ENCODE results near the gene SMIM12.

The SMIM12 gene

GRCh38 chr1:34808051-34808810 is 51.3 kb downstream of the SMIM12 start:
- no peak for DNase-seq (ENCODE audit: low read depth in 2 of 3, low spot score in 1 of 3)

- DNase-seq (ENCODE audit: low read depth in 2 of 3, low spot score in 1 of 3) = no peak
These were observed 53.2 kb downstream of the SMIM12 start for GRCh38 chr1:34806396-34806795.

DNA sequence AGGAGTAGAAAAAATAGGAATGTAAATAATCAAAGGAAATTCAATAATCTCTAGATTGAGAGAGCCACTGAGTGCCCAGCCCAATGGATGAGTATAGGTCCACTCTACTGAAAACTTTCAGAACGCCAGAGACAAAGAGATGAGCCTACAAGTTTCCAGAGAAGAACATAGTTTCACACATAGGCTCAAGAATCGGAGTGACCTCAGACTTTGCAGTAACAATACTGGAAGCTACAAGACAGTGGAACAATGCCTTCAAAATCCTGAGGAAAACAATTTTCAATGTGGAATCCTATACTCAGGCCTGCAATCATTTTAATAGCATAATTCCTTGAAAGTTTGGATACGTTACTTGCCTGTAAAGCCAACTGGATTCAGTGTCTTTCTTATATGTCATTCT is 55.8 kb downstream of the SMIM12 start:
- no peak for DNase-seq (ENCODE audit: low read depth in 2 of 3, low spot score in 1 of 3)

All from stimulated activated CD4-positive, alpha-beta T cell treated with anti-CD3 and anti-CD28 coated beads, Interleukin-12 subunit alpha, Interleukin-12 subunit beta, amount 100 ng/mL, for 48 hours (primary cell).